HCT116 (cell line): ENCODE results near the gene CRADD. TPM values are rescaled to one million over a fixed set of nuclear protein-coding genes. Genes with fewer than 3 reads are reported as not detected.

Experiments
- ATAC-seq: fragments of 200-7000 bp; cut with Tn5 transposase; 2 replicates; pipeline ENCODE4 v1.9.1; 2020; ENCODE audit warnings: mild to moderate bottlenecking, moderate library complexity
- BruUV-seq: library from RNA; stranded (reverse); fragments of 400-500 nt; replicated peaks from 2 replicates; lab custom pipeline; 2021; lab: Mats Ljungman, UMichigan
- CTCF ChIA-PET: fragments of 300-600 bp; sonication (Branson Sonifier 250); formaldehyde crosslinking; loops from one replicate; lab custom pipeline; 2021; ENCODE audit warnings: antibody characterized with exemption; lab: Charles Lee
- POLR2A ChIA-PET: fragments of 300-600, 350-600 bp; sonication (Branson Sonifier 250); formaldehyde crosslinking; loops from one replicate; lab custom pipeline; 2021; ENCODE audit warnings: antibody characterized with exemption; lab: Charles Lee
- RAD21 ChIA-PET, 2 experiments: fragments of 300-600 bp; sonication (Branson Sonifier 250); formaldehyde crosslinking; loops; one replicate each; lab custom pipeline; 2023; ENCODE audit warnings: low total read pairs in 2 of 2; ENCODE audit not compliant: uncharacterized antibody in 2 of 2, unreplicated experiment in 2 of 2, low non-redundant PET in 1 of 2; lab: Charles Lee
- DNase-seq: peaks from one replicate; pipeline ENCODE4 v3.0.0-alpha.2; 2010; ENCODE audit warnings: low read depth, low spot score
- H2AFZ ChIP-seq: fragments of 200-600 bp; shearing (Covaris generic), sonication (generic); 2 replicates; pipeline ENCODE4 v1.6.1; 2017; ENCODE audit warnings: low read depth, mixed run types, mixed read lengths, antibody characterized with exemption, low read length; ENCODE audit not compliant: poor library complexity, severe bottlenecking
- H3K27ac ChIP-seq: 2 replicates; pipeline ENCODE4 v1.5.1; 2012; ENCODE audit warnings: low read depth, low read length
- H3K27me3 ChIP-seq: fragments of 200-600 bp; sonication (generic); 2 replicates; pipeline ENCODE4 v1.6.1; 2016; ENCODE audit warnings: mixed run types, low read length, mixed read lengths; ENCODE audit not compliant: insufficient read depth
- H3K36me3 ChIP-seq, 2 experiments: fragments of 200-500 bp in 1 of 2; fragments of 200-600 bp in 1 of 2; sonication (Bioruptor generic) in 1 of 2; sonication (generic) in 1 of 2; 2 replicates each; pipeline versions ENCODE4 v1.5.1 to v1.6.1; 2014 to 2016; ENCODE audit warnings: low read length in 2 of 2, inconsistent platforms in 1 of 2, mixed read lengths in 1 of 2, mixed run types in 1 of 2; ENCODE audit not compliant: insufficient read depth in 2 of 2, control insufficient read depth in 1 of 2
- H3K4me1 ChIP-seq, 2 experiments: fragments of 200-600 bp in 1 of 2; sonication (generic) in 1 of 2; 2 replicates each; pipeline versions ENCODE4 v1.5.1 to v1.6.1; 2012 to 2017; ENCODE audit warnings: low read length in 2 of 2, inconsistent platforms in 1 of 2, mild to moderate bottlenecking in 1 of 2, mixed read lengths in 1 of 2, mixed run types in 1 of 2, moderate library complexity in 1 of 2; ENCODE audit not compliant: insufficient read depth in 2 of 2, control insufficient read depth in 1 of 2
- H3K4me2 ChIP-seq: fragments of 200-600 bp; sonication (generic); 2 replicates; pipeline ENCODE4 v1.6.1; 2017; ENCODE audit warnings: mixed run types, low read length, mixed read lengths
- H3K4me3 ChIP-seq, 2 experiments: fragments of 200-600 bp in 1 of 2; sonication (generic) in 1 of 2; replicated peaks in 1 of 2; 2 replicates each; pipeline ENCODE4 v1.5.1; 2011 to 2016; ENCODE audit warnings: low read length in 2 of 2, control low read depth in 1 of 2, low read depth in 1 of 2, mild to moderate bottlenecking in 1 of 2, mixed read lengths in 1 of 2, mixed run types in 1 of 2
- H3K79me2 ChIP-seq: fragments of 200-600 bp; sonication (generic); 2 replicates; pipeline ENCODE4 v1.6.1; 2017; ENCODE audit warnings: mild to moderate bottlenecking, mixed run types, low read length, moderate library complexity, mixed read lengths; ENCODE audit not compliant: insufficient read depth
- H3K9ac ChIP-seq: fragments of 200-600 bp; sonication (generic); 2 replicates; pipeline ENCODE4 v1.6.1; 2016; ENCODE audit warnings: low read length, mixed read lengths
- H3K9me2 ChIP-seq: fragments of 200-600 bp; sonication (generic), shearing (Covaris generic); 2 replicates; pipeline ENCODE4 v1.6.1; 2017; ENCODE audit warnings: mixed run types, mild to moderate bottlenecking, moderate library complexity; ENCODE audit not compliant: insufficient read depth
- H3K9me3 ChIP-seq, 2 experiments: fragments of 200-500 bp in 1 of 2; fragments of 200-600 bp in 1 of 2; sonication (Bioruptor generic) in 1 of 2; sonication (generic) in 1 of 2; 2 replicates each; pipeline ENCODE4 v1.6.1; 2014 to 2017; ENCODE audit warnings: low read length in 2 of 2, mixed read lengths in 2 of 2, inconsistent platforms in 1 of 2, low read depth in 1 of 2, mild to moderate bottlenecking in 1 of 2, mixed run types in 1 of 2, moderate library complexity in 1 of 2; ENCODE audit not compliant: control insufficient read depth in 1 of 2, insufficient read depth in 1 of 2
- H4K20me1 ChIP-seq: fragments of 200-600 bp; sonication (generic), shearing (Covaris generic); 2 replicates; pipeline ENCODE4 v1.6.1; 2017; ENCODE audit warnings: mixed run types, mild to moderate bottlenecking, moderate library complexity; ENCODE audit not compliant: insufficient read depth
- CEBPB ChIP-seq: IDR thresholded peaks from 2 replicates; pipeline ENCODE4 v1.6.1; 2012; ENCODE audit warnings: low read depth
- ELF1 ChIP-seq: IDR thresholded peaks from 2 replicates; pipeline ENCODE4 v1.6.1; 2012; ENCODE audit warnings: low read depth, borderline replicate concordance
- EZH2phosphoT487 ChIP-seq: fragments of 200-600 bp; IDR thresholded peaks from 2 replicates; pipeline ENCODE4 v1.6.1; 2018; ENCODE audit warnings: antibody characterized with exemption, borderline replicate concordance
- FOSL1 ChIP-seq: IDR thresholded peaks from 2 replicates; pipeline ENCODE4 v1.6.1; 2012; ENCODE audit warnings: low read depth
- MAX ChIP-seq: IDR thresholded peaks from 2 replicates; pipeline ENCODE4 v1.6.1; 2012
- RAD21 ChIP-seq: IDR thresholded peaks from 2 replicates; pipeline ENCODE4 v1.6.1; 2012; ENCODE audit warnings: low read depth, mild to moderate bottlenecking
- SP1 ChIP-seq: IDR thresholded peaks from 2 replicates; pipeline ENCODE4 v1.6.1; 2012; ENCODE audit warnings: low read depth
- SRF ChIP-seq: IDR thresholded peaks from 2 replicates; pipeline ENCODE4 v1.6.1; 2012; ENCODE audit warnings: low read depth
- TCF7L2 ChIP-seq: IDR thresholded peaks from 2 replicates; pipeline ENCODE4 v1.7.0; 2011; ENCODE audit warnings: borderline replicate concordance, inconsistent platforms; ENCODE audit not compliant: insufficient read depth, insufficient read length; ENCODE audit errors: extremely low read depth
- YY1 ChIP-seq: IDR thresholded peaks from 2 replicates; pipeline ENCODE4 v1.6.1; 2011; ENCODE audit warnings: low read length, low read depth, moderate library complexity, mild to moderate bottlenecking; ENCODE audit not compliant: insufficient replicate concordance; ENCODE audit errors: extremely low read depth
- ZBTB33 ChIP-seq: IDR thresholded peaks from 2 replicates; pipeline ENCODE4 v1.6.1; 2011; ENCODE audit warnings: mild to moderate bottlenecking, low read length, moderate library complexity; ENCODE audit not compliant: insufficient replicate concordance; ENCODE audit errors: extremely low read depth
- ZFX ChIP-seq: fragments of 450-650 bp; IDR thresholded peaks from 2 replicates; pipeline ENCODE4 v1.6.1; 2017
- ZNF274 ChIP-seq: fragments of 200-500 bp; sonication (Bioruptor generic); IDR thresholded peaks from 2 replicates; pipeline ENCODE4 v1.6.1; 2014; ENCODE audit warnings: mild to moderate bottlenecking, low read depth, low read length, inconsistent platforms
- intact Hi-C: fragments of 100-400 bp; cut with micrococcal nuclease; formaldehyde crosslinking; loops from 2 replicates; pipeline ENCODE4 v1.10.0; 2022
- total RNA-seq: library from RNA; stranded (reverse); gene quantifications from one replicate; pipeline ENCODE4 v1.2.1, GENCODE V29; 2021; ENCODE audit not compliant: unreplicated experiment

CRADD gene
- total RNA-seq, 1 experiment from 2014 or later, result 12.2 TPM

DNA sequence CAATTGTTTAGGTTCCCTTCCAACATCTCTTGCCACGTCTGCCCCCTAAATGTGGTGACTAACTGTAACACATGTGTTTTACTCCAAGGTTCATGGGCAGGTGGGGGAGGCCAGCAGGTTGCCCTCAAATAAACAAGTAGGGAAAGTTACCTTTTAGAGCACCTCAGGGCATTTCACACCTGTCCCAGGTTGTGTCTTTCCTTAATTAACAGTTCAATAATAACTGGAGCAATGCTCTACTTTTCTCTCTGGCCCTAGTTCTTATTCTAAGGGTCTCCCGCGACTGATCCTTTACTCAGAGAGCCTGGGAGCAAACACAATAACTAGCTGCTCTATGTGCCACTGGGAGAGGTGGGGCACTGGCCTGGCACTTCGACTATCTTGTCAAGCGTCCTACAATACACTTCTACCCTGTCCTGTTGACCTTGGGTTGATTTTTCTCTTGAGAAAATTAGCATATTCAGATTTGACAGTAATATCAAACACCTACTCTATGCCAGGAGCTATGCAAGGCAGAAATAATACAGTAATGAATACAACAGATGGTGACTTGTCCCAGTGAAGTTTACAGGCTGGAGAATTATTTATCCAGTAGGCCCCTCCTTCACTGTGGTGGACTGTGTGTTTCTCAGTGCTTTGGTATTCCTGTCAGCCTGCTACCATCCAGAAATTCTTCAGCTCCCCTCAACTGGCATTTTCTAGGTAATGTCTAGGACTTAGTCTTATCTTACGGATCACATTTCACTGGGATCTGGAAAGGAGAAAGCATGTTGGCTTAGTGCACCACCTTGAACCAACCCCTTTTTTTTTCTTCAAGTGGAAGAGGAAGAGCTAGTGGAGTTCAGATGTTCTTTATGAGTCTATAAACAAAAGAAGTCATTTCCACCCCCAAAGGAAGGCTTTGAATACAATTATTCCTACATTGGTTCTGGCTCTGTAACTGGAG, 202.6 kb downstream of the CRADD start:
- H3K4me2 ChIP-seq, result no peak overlapping the region
- H3K36me3 ChIP-seq, result no peaks in the 10 kb centered on the region
- ChIA-PET CTCF (no interaction called here), POLR2A (no interaction called here), RAD21 (no interaction called here)
- TF ChIP-seq TCF7L2 (no peak), YY1 (no peak), ZFX (no peak), CEBPB (no peak), SRF (no peak), FOSL1 (no peak), ZBTB33 (no peak), MAX (no peak), ELF1 (no peak), RAD21 (no peak), EZH2phosphoT487 (no peak), SP1 (no peak), ZNF274 (no peak)
- no peaks in the 10 kb centered on the region for H3K27me3 ChIP-seq
- no peak overlapping the region for H3K27ac ChIP-seq
- no peaks in the 10 kb centered on the region for H3K79me2 ChIP-seq
- H3K9me2 ChIP-seq, result no peaks in the 10 kb centered on the region
- H3K4me1 ChIP-seq, result no peaks in the 10 kb centered on the region
- no peak for DNase-seq
- no peak overlapping the region for H3K4me3 ChIP-seq
- no TSS peak for BruUV-seq
- no peak overlapping the region for H3K9ac ChIP-seq
- intact Hi-C loops, result no loop called here
- no peaks in the 10 kb centered on the region for H3K9me3 ChIP-seq
- ATAC-seq, result no peak
- no peak overlapping the region for H2AFZ ChIP-seq
- no peaks in the 10 kb centered on the region for H4K20me1 ChIP-seq
